Mesendoderm (in vitro differentiated cells): ENCODE measurements around the gene MCM3.

Experiments
- DNase-seq: peaks from one replicate; pipeline ENCODE4 v3.0.0; 2013
- H2AK5ac ChIP-seq: 2 replicates; pipeline ENCODE4 v1.6.1; 2013; ENCODE audit warnings: low read length, inconsistent platforms
- H2BK120ac ChIP-seq: 2 replicates; pipeline ENCODE4 v1.6.1; 2013; ENCODE audit warnings: low read depth, mild to moderate bottlenecking, low read length, moderate library complexity, mixed read lengths
- H2BK15ac ChIP-seq: replicated peaks from 2 replicates; pipeline ENCODE4 v1.6.1; 2013; ENCODE audit warnings: low read depth, mild to moderate bottlenecking, moderate library complexity
- H2BK5ac ChIP-seq: 2 replicates; pipeline ENCODE4 v1.6.1; 2013; ENCODE audit warnings: low read length, inconsistent platforms
- H3K18ac ChIP-seq: 2 replicates; pipeline ENCODE4 v1.6.1; 2013; ENCODE audit warnings: mild to moderate bottlenecking, low read length, mixed read lengths
- H3K23ac ChIP-seq: one replicate; pipeline ENCODE4 v1.6.1; 2013; ENCODE audit warnings: low read length
- H3K27ac ChIP-seq: 2 replicates; pipeline ENCODE4 v1.5.1; 2013; ENCODE audit warnings: low read depth, mild to moderate bottlenecking, inconsistent platforms, low read length, moderate library complexity
- H3K27me3 ChIP-seq: 2 replicates; pipeline ENCODE4 v1.6.1; 2013; ENCODE audit warnings: low read length, control low read depth, mild to moderate bottlenecking, inconsistent platforms; ENCODE audit not compliant: insufficient read depth, poor library complexity
- H3K36me3 ChIP-seq: 2 replicates; pipeline ENCODE4 v1.6.1; 2013; ENCODE audit warnings: low read length, inconsistent platforms; ENCODE audit not compliant: control insufficient read depth, insufficient read depth
- H3K4ac ChIP-seq: one replicate; pipeline ENCODE4 v1.6.1; 2013; ENCODE audit warnings: low read depth, mild to moderate bottlenecking, low read length, moderate library complexity
- H3K4me1 ChIP-seq: 2 replicates; pipeline ENCODE4 v1.6.1; 2013; ENCODE audit warnings: low read depth, low read length, inconsistent platforms; ENCODE audit not compliant: control insufficient read depth
- H3K4me2 ChIP-seq: 2 replicates; pipeline ENCODE4 v1.6.1; 2013; ENCODE audit warnings: low read length
- H3K4me3 ChIP-seq: 2 replicates; pipeline ENCODE4 v1.5.1; 2013; ENCODE audit warnings: mild to moderate bottlenecking, low read length
- H3K56ac ChIP-seq: one replicate; pipeline ENCODE4 v1.6.1; 2013; ENCODE audit warnings: low read length
- H3K79me1 ChIP-seq: 2 replicates; pipeline ENCODE4 v1.6.1; 2013; ENCODE audit warnings: low read length, inconsistent platforms
- H3K79me2 ChIP-seq: 2 replicates; pipeline ENCODE4 v1.6.1; 2013; ENCODE audit warnings: mild to moderate bottlenecking, low read length; ENCODE audit not compliant: control insufficient read depth, insufficient read depth
- H3K9ac ChIP-seq: 2 replicates; pipeline ENCODE4 v1.6.1; 2013; ENCODE audit warnings: low read length, inconsistent platforms
- H4K5ac ChIP-seq: one replicate; pipeline ENCODE4 v1.6.1; 2013; ENCODE audit warnings: low read length
- H4K8ac ChIP-seq: one replicate; pipeline ENCODE4 v1.6.1; 2013; ENCODE audit warnings: low read depth, mild to moderate bottlenecking, control low read depth, low read length, moderate library complexity
- WGBS: extraction: QIAGEN DNeasy Blood & Tissue Kit; methylation state at CpG from one replicate; pipeline ENCODE4 v1.1.7; 2013; ENCODE audit warnings: low lambda C conversion rate, missing lambda C conversion rate; ENCODE audit not compliant: insufficient coverage; ENCODE audit errors: extremely low coverage; 5-methylcytosine and 5-hydroxymethylcytosine counted together

Gene MCM3

GRCh38 chr6:52317211-52317610 is 32.7 kb upstream of the MCM3 start:
- Histone ChIP-seq H2BK15ac (no peak overlapping the region), H3K27me3 (no peaks in the 10 kb centered on the region), H3K4me1 (no peaks in the 10 kb centered on the region), H3K4ac (no peak overlapping the region), H4K5ac (no peak overlapping the region), H3K4me3 (no peak overlapping the region), H2BK5ac (no peak overlapping the region), H3K18ac (no peak overlapping the region), H3K79me1 (no peaks in the 10 kb centered on the region), H3K79me2 (no peaks in the 10 kb centered on the region), H2BK120ac (no peak overlapping the region), H3K56ac (no peak overlapping the region), H3K9ac (no peak overlapping the region), H3K23ac (no peak overlapping the region), H3K4me2 (no peak overlapping the region), H3K36me3 (no peaks in the 10 kb centered on the region), H3K27ac (no peak overlapping the region), H2AK5ac (no peak overlapping the region), H4K8ac (no peak overlapping the region)
- WGBS = no CpG with 5 or more reads among the region's 1 CpG
- no peak for DNase-seq

GRCh38 chr6:52314752-52315151 is 30.2 kb upstream of the MCM3 start:
- DNase-seq = no peak
- Histone ChIP-seq H3K79me2 (no peaks in the 10 kb centered on the region), H3K4ac (no peak overlapping the region), H3K23ac (no peak overlapping the region), H3K27me3 (no peaks in the 10 kb centered on the region), H2AK5ac (no peak overlapping the region), H3K4me1 (no peaks in the 10 kb centered on the region), H4K5ac (no peak overlapping the region), H3K4me3 (no peak overlapping the region), H2BK15ac (no peak overlapping the region), H2BK5ac (no peak overlapping the region), H3K79me1 (no peaks in the 10 kb centered on the region), H3K56ac (no peak overlapping the region), H3K4me2 (no peak overlapping the region), H3K27ac (no peak overlapping the region), H3K36me3 (no peaks in the 10 kb centered on the region), H3K18ac (no peak overlapping the region), H2BK120ac (no peak overlapping the region), H4K8ac (no peak overlapping the region), H3K9ac (no peak overlapping the region)
- WGBS = no CpG with 5 or more reads among the region's 2 CpGs

DNA sequence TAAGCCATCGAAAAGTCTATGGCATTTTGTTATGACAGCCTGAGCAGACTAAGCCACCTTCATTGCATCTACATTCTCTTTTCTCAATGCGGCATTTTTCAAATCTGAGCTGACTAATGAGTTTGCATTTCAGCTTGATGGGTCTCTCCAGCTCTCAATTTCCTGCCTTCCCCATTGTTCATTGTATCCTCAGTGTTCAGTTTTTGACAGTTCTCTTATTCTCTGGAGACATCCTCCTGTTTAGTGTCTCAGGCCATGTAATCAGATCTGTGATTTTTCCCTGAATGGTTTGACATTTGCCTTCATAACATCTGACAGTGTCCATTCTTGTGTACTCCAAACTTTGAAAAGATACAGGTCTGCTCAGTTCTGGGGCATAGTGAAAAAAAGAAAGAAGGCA is 27.9 kb upstream of the MCM3 start:
- no peaks in the 10 kb centered on the region for H3K79me2 ChIP-seq
- no peak overlapping the region for H3K23ac ChIP-seq
- no peak overlapping the region for H3K27ac ChIP-seq
- no peaks in the 10 kb centered on the region for H3K36me3 ChIP-seq
- no peaks in the 10 kb centered on the region for H3K4me1 ChIP-seq
- no peaks in the 10 kb centered on the region for H3K79me1 ChIP-seq
- H3K18ac ChIP-seq = no peak overlapping the region
- no CpG with 5 or more reads among the region's 2 CpGs for WGBS
- H4K8ac ChIP-seq = no peak overlapping the region
- H3K56ac ChIP-seq = no peak overlapping the region
- H2BK5ac ChIP-seq = no peak overlapping the region
- no peak overlapping the region for H4K5ac ChIP-seq
- no peak overlapping the region for H3K4me3 ChIP-seq
- H2BK120ac ChIP-seq = no peak overlapping the region
- H3K27me3 ChIP-seq = no peaks in the 10 kb centered on the region
- H2AK5ac ChIP-seq = no peak overlapping the region
- H3K4me2 ChIP-seq = no peak overlapping the region
- no peak overlapping the region for H3K4ac ChIP-seq
- DNase-seq = no peak
- H2BK15ac ChIP-seq = no peak overlapping the region
- no peak overlapping the region for H3K9ac ChIP-seq

DNA sequence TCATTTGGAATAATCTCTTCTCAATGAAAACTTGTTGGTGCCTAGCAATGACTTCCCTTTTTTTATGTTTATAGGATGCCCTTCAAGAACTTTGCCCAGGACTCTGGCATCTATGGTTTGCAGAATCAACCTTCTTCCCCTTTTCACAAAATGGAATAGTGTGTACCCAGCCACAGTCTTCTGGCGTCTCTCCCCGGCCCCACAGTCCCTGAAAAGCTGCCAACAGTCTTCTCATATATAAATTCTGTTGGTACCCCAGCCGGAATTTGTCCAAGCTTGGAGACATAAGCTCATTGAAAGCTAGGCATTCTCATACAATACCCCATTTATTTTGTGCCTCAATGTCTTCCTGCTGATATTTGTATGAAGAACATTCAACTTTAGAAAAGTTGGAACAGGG is 26.4 kb upstream of the MCM3 start:
- DNase-seq = no peak
- no CpG with 5 or more reads among the region's 3 CpGs for WGBS

DNA sequence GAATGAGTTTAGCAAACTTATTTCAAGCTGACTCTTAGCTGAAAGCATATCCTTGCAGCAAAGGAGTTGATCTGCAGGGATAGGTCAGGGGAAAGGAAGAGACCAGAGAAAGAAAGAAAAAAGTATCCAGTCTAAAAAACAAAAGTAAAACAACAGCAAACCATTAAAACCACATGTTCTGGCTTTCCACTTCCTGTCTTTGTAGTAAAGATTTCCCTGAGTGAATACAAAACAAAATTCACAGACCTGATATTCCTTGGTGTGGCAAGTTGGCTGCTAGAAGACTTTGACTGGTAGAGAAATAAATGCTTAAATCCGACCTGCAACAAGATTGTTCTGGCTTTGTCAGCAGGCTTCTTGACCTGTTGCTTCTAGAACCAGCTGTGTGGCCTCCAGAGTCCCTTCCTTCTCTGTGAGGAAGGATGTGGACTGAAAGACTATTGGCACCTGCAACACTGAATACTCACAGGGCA is 23.4 kb upstream of the MCM3 start:
- Histone ChIP-seq H3K79me1 (no peaks in the 10 kb centered on the region), H3K27me3 (no peaks in the 10 kb centered on the region), H3K4me3 (no peak overlapping the region), H3K23ac (no peak overlapping the region), H3K36me3 (no peaks in the 10 kb centered on the region), H4K5ac (no peak overlapping the region), H3K4me1 (no peaks in the 10 kb centered on the region), H4K8ac (no peak overlapping the region), H3K4ac (no peak overlapping the region), H3K27ac (no peak overlapping the region), H3K18ac (no peak overlapping the region), H3K4me2 (no peak overlapping the region), H3K56ac (no peak overlapping the region), H2BK120ac (no peak overlapping the region), H3K79me2 (no peaks in the 10 kb centered on the region), H2BK15ac (no peak overlapping the region), H2BK5ac (no peak overlapping the region), H3K9ac (no peak overlapping the region), H2AK5ac (no peak overlapping the region)
- WGBS = no CpG with 5 or more reads among the region's 1 CpG
- DNase-seq = no peak

More for the DNA sequence above, 26.4 kb upstream of the MCM3 start:
- H3K79me2 ChIP-seq = no peaks in the 10 kb centered on the region
- H4K8ac ChIP-seq = no peak overlapping the region
- no peak overlapping the region for H3K4ac ChIP-seq
- H3K4me1 ChIP-seq = no peaks in the 10 kb centered on the region
- H2BK120ac ChIP-seq = no peak overlapping the region
- no peak overlapping the region for H2BK15ac ChIP-seq
- H3K18ac ChIP-seq = no peak overlapping the region
- no peak overlapping the region for H3K23ac ChIP-seq
- H3K36me3 ChIP-seq = no peaks in the 10 kb centered on the region
- H2BK5ac ChIP-seq = no peak overlapping the region
- no peak overlapping the region for H3K27ac ChIP-seq
- H3K56ac ChIP-seq = no peak overlapping the region
- no peak overlapping the region for H3K9ac ChIP-seq
- no peaks in the 10 kb centered on the region for H3K27me3 ChIP-seq
- H3K4me3 ChIP-seq = no peak overlapping the region
- H4K5ac ChIP-seq = no peak overlapping the region
- H3K79me1 ChIP-seq = no peaks in the 10 kb centered on the region
- H3K4me2 ChIP-seq = no peak overlapping the region
- no peak overlapping the region for H2AK5ac ChIP-seq
